Measurements from ENCODE around the gene ANKRD13B. TPM values are rescaled to one million over a fixed set of nuclear protein-coding genes. Genes with fewer than 3 reads are reported as not detected.

The ANKRD13B gene
- total RNA-seq, 2 donors from 2014 or later, result 2.2 to 2.6 TPM

DNA sequence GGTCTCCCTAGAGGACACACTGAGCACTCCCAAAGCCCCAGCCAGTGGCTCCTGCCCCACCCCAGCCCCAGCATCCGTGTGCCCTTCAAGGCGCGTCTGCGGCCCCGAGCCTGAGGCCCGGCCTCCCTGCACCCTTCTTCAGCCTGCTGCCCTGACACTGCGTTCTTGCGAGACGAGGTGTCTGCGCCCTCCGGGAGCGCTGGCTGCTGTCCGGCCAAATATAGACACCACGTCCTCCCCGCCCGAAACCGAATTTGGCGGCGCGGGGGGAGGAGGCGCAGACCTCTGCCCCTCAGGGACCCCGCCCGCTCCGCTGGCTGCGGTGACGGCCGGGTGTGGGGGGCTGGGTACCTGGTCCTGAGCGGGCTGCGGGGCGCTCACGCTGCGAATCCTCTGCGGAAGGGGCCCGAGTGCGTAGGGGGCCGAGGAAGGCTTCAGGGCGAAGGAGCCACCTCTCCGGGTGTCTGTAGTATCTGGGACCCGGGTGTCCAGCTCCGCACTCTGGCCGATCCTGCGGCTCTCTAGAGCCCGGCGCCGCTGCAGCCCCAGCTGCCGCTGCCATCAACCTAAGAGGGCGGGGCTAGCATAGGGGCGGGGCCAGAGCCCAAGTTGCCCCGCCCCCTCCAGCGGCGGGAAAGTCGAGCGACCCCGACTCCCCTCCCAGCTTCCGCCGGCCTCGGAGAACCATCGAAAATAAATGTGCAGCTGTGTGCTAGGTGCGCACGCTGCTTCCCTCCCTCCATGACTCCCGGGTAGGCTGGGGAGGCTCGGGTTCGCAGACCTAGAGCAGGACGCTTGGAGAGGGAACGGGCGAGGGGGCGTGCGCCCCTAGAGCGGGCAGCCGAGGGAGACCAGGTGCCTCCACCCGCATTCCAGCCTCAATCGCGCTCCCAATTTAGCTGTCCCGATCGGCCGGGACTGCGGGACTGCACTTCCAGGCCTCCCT, 29.7 kb downstream of the ANKRD13B start, which contains the start of gene CORO6:
TSS of gene CORO6 (minus strand) at position 576 of the 946 bp plus-strand sequence. CDS start 1,491 bp downstream, outside the sequence.
- peak within 1 kb of the TSS; percentile 70 for H3K27ac Mint-ChIP-seq
- H3K4me3 Mint-ChIP-seq, result peak within 1 kb of the TSS; percentile 65
- peaks cover 2% of the 10 kb centered on the region for H3K4me1 ChIP-seq (ENCODE audit: control insufficient read depth, insufficient read depth, low read length)
- peak; percentile 97 for DNase-seq
- H3K27me3 ChIP-seq (ENCODE audit: control insufficient read depth, insufficient read depth, low read length, poor library complexity, severe bottlenecking), result peaks cover 73% of the 10 kb centered on the region
- no peak for TF ChIP-seq CTCF (conservative IDR thresholded peaks at IDR 0.05)
- no peak within 1 kb of the TSS for H3K27ac ChIP-seq (ENCODE audit: low read depth, low read length)
- peak within 1 kb of the TSS; percentile 41 for H3K9ac ChIP-seq (ENCODE audit: extremely low read depth, low read length, poor library complexity, severe bottlenecking)
- H3K4me3 ChIP-seq (ENCODE audit: low read length), result peak within 1 kb of the TSS; percentile 82
- H3K36me3 Mint-ChIP-seq (ENCODE audit: low read depth), result no peaks in the 10 kb centered on the region
- H3K4me1 Mint-ChIP-seq, result peaks cover 4% of the 10 kb centered on the region
- H3K9me3 Mint-ChIP-seq, result no peaks in the 10 kb centered on the region
- no peaks in the 10 kb centered on the region for H3K9me3 ChIP-seq (ENCODE audit: control insufficient read depth, low read length)
- H3K36me3 ChIP-seq (ENCODE audit: control insufficient read depth, insufficient read depth, low read length), result no peaks in the 10 kb centered on the region
- peaks cover 74% of the 10 kb centered on the region for H3K27me3 Mint-ChIP-seq (ENCODE audit: insufficient read depth)
- WGBS, 2 experiments (ENCODE audit: insufficient coverage in 1 of 2, insufficient read length in 1 of 2), result 3% methylated on average over 33 to 77 of the region's 77 CpGs

DNA sequence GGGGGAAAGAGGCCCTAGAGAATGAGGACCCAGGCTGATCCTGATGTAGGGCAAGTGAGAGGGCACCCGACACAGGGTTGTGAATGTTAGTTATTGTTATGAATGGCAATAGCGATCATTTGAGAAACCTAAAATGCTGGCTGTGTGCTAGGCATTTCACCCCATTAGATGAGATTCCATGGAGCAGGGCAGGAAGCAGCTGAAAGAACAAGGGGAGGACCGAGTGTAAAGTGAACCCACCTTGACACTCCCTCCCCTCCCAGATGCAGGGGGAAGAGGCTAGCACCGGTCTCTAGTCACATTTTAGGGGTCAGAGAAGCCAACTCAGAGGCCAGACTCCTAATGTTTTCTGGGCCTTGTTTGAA, 30.3 kb downstream of the ANKRD13B start:
- TF ChIP-seq CTCF (conservative IDR thresholded peaks at IDR 0.05), result no peak
- no peak overlapping the region for H3K27ac ChIP-seq (ENCODE audit: low read depth, low read length)
- Mint-ChIP-seq H3K27me3 (ENCODE audit: insufficient read depth) (peaks cover 67% of the 10 kb centered on the region), H3K27ac (peak overlapping the region; percentile 70), H3K36me3 (ENCODE audit: low read depth) (no peaks in the 10 kb centered on the region), H3K4me3 (peak overlapping the region; percentile 65), H3K4me1 (peaks cover 4% of the 10 kb centered on the region), H3K9me3 (no peaks in the 10 kb centered on the region)
- 37 to 52% methylated on average over 2 to 4 of the region's 4 CpGs for whole genome bisulfite sequencing, 2 experiments (ENCODE audit: insufficient coverage in 1 of 2, insufficient read length in 1 of 2)
- H3K4me1 ChIP-seq (ENCODE audit: control insufficient read depth, insufficient read depth, low read length), result peaks cover 2% of the 10 kb centered on the region
- H3K27me3 ChIP-seq (ENCODE audit: control insufficient read depth, insufficient read depth, low read length, poor library complexity, severe bottlenecking), result peaks cover 67% of the 10 kb centered on the region
- no peaks in the 10 kb centered on the region for H3K36me3 ChIP-seq (ENCODE audit: control insufficient read depth, insufficient read depth, low read length)
- H3K4me3 ChIP-seq (ENCODE audit: low read length), result peak overlapping the region; percentile 82
- DNase-seq, result no peak
- no peaks in the 10 kb centered on the region for H3K9me3 ChIP-seq (ENCODE audit: control insufficient read depth, low read length)
- peak overlapping the region; percentile 41 for H3K9ac ChIP-seq (ENCODE audit: extremely low read depth, low read length, poor library complexity, severe bottlenecking)

- peaks cover 54% of the 10 kb centered on the region for H3K27me3 ChIP-seq (ENCODE audit: control insufficient read depth, insufficient read depth, low read length, poor library complexity, severe bottlenecking)
- no peak overlapping the region for H3K27ac ChIP-seq (ENCODE audit: low read depth, low read length)
- DNase-seq, result no peak
- H3K4me3 ChIP-seq (ENCODE audit: low read length), result no peak overlapping the region
- Mint-ChIP-seq H3K36me3 (ENCODE audit: low read depth) (no peaks in the 10 kb centered on the region), H3K27me3 (ENCODE audit: insufficient read depth) (peaks cover 54% of the 10 kb centered on the region), H3K9me3 (no peaks in the 10 kb centered on the region), H3K4me3 (no peak overlapping the region), H3K27ac (no peak overlapping the region), H3K4me1 (peaks cover 4% of the 10 kb centered on the region)
- 87 to 100% methylated on average over 1 to 4 of the region's 4 CpGs for whole genome bisulfite sequencing, 2 experiments (ENCODE audit: insufficient coverage in 1 of 2, insufficient read length in 1 of 2)
- no peak overlapping the region for H3K9ac ChIP-seq (ENCODE audit: extremely low read depth, low read length, poor library complexity, severe bottlenecking)
- H3K4me1 ChIP-seq (ENCODE audit: control insufficient read depth, insufficient read depth, low read length), result peaks cover 2% of the 10 kb centered on the region
- no peak for TF ChIP-seq CTCF (conservative IDR thresholded peaks at IDR 0.05)
- no peaks in the 10 kb centered on the region for H3K36me3 ChIP-seq (ENCODE audit: control insufficient read depth, insufficient read depth, low read length)
- no peaks in the 10 kb centered on the region for H3K9me3 ChIP-seq (ENCODE audit: control insufficient read depth, low read length)
Observed at GRCh38 chr17:29624586-29624985, 31.7 kb downstream of the ANKRD13B start.

Data from endodermal cell (in vitro differentiated cells).